HepG2 (cell line): ENCODE measurements around the gene RAPSN. TPM values are rescaled to one million over a fixed set of nuclear protein-coding genes. Genes with fewer than 3 reads are reported as not detected.
A peak's percentile ranks its signal among the peaks of the same experiment; 100 is the strongest.

Source experiments
- ATAC-seq: fragments of 200-7000 bp; cut with Tn5 transposase; 3 replicates; pipeline ENCODE4 v1.9.1; 2020; ENCODE audit warnings: mild to moderate bottlenecking, moderate library complexity
- BruUV-seq: library from RNA; stranded (reverse); fragments of 400-500 nt; replicated peaks from 2 replicates; lab custom pipeline; 2021; lab: Mats Ljungman, UMichigan
- CTCF ChIA-PET: fragments of 300-600 bp; formaldehyde crosslinking; extraction: SDS; loops from one replicate; lab custom pipeline; 2021; ENCODE audit warnings: low total read pairs, inconsistent platforms, low intra/inter-chr PET ratio; lab: Yijun Ruan, JAX
- POLR2A ChIA-PET: fragments of 350-600 bp; sonication (Branson Sonifier 250); formaldehyde crosslinking; loops from one replicate; lab custom pipeline; 2020; ENCODE audit warnings: antibody characterized with exemption, inconsistent platforms; lab: Yijun Ruan, JAX
- DNase-seq: peaks from one replicate; pipeline ENCODE4 v3.0.0-alpha.2; 2015; ENCODE audit warnings: low spot score
- FAIRE-seq: peaks from 3 replicates; lab custom pipeline; 2011; peaks lifted over from hg19 to GRCh38; lab: Jason Lieb, UNC
- H2AFZ ChIP-seq: one replicate; pipeline ENCODE4 v1.6.1; 2011; ENCODE audit warnings: low read length, inconsistent platforms
- H3K27ac ChIP-seq: fragments of 300-600 bp; 3 replicates; pipeline ENCODE4 v1.8.0; 2011; ENCODE audit warnings: mixed run types, mild to moderate bottlenecking, mixed read lengths, low read length, inconsistent platforms; ENCODE audit not compliant: insufficient read depth; ENCODE audit errors: extremely low read length
- H3K27me3 ChIP-seq, 2 experiments: fragments of 200-600 bp in 1 of 2; 2 replicates in 1 of 2; 3 replicates in 1 of 2; pipeline versions ENCODE4 v1.6.0 to v1.8.0; 2011; ENCODE audit warnings: low read length in 2 of 2, mild to moderate bottlenecking in 2 of 2, moderate library complexity in 2 of 2, inconsistent platforms in 1 of 2; ENCODE audit not compliant: insufficient read depth in 2 of 2, control insufficient read depth in 1 of 2
- H3K36me3 ChIP-seq, 2 experiments: fragments of 200-600 bp in 1 of 2; replicated peaks in 1 of 2; 2 replicates in 1 of 2; 3 replicates in 1 of 2; pipeline versions ENCODE4 v1.5.1 to v1.8.0; 2011; ENCODE audit warnings: low read length in 2 of 2, inconsistent platforms in 1 of 2; ENCODE audit not compliant: insufficient read depth in 2 of 2, control insufficient read depth in 1 of 2
- H3K4me1 ChIP-seq: 2 replicates; pipeline ENCODE4 v1.5.1; 2012; ENCODE audit warnings: low read length, inconsistent platforms; ENCODE audit not compliant: insufficient read depth
- H3K4me2 ChIP-seq: 2 replicates; pipeline ENCODE4 v1.6.0; 2011; ENCODE audit warnings: low read depth, low read length, inconsistent platforms
- H3K4me3 ChIP-seq, 3 experiments: fragments of 200-600 bp in 1 of 3; sonication (generic), shearing (Covaris generic) in 1 of 3; replicated peaks in 1 of 3; 2 replicates each; pipeline ENCODE4 v1.5.1; 2011 to 2016; ENCODE audit warnings: low read length in 3 of 3, inconsistent platforms in 2 of 3, low read depth in 2 of 3, mild to moderate bottlenecking in 2 of 3, control low read depth in 1 of 3, mixed read lengths in 1 of 3; ENCODE audit not compliant: insufficient read depth in 1 of 3
- H3K79me2 ChIP-seq: one replicate; pipeline ENCODE4 v1.6.1; 2011; ENCODE audit warnings: low read length, inconsistent platforms; ENCODE audit not compliant: insufficient read depth
- H3K9ac ChIP-seq: 2 replicates; pipeline ENCODE4 v1.6.0; 2011; ENCODE audit warnings: mild to moderate bottlenecking, low read depth, low read length, inconsistent platforms; ENCODE audit not compliant: insufficient read depth
- H3K9me3 ChIP-seq: 2 replicates; pipeline ENCODE4 v1.5.1; 2012; ENCODE audit warnings: mild to moderate bottlenecking, low read length
- H4K20me1 ChIP-seq: 2 replicates; pipeline ENCODE4 v1.6.0; 2011; ENCODE audit warnings: inconsistent platforms, mild to moderate bottlenecking, low read length, moderate library complexity; ENCODE audit not compliant: insufficient read depth
- ASH2L ChIP-seq: fragments of 300-600, 200-600 bp; sonication (generic); IDR thresholded peaks from 2 replicates; pipeline ENCODE4 v1.7.0; 2017; ENCODE audit warnings: low read depth, mild to moderate bottlenecking, moderate library complexity, mixed read lengths, low read length; ENCODE audit not compliant: insufficient read length
- FOXC1 ChIP-seq: sonication (generic); formaldehyde crosslinking; IDR thresholded peaks from 2 replicates; pipeline ENCODE4 v1.8.0; 2022; ENCODE audit warnings: mild to moderate bottlenecking, missing genetic modification reagents, borderline replicate concordance
- HBP1 ChIP-seq: IDR thresholded peaks from 2 replicates; pipeline ENCODE4 v1.6.1; 2016; ENCODE audit warnings: low read depth, control low read depth
- JARID2 ChIP-seq: sonication (generic); formaldehyde crosslinking; IDR thresholded peaks from 2 replicates; pipeline ENCODE4 v1.8.1; 2023; ENCODE audit warnings: missing genetic modification reagents, inconsistent platforms; ENCODE audit not compliant: insufficient replicate concordance
- MNT ChIP-seq: fragments of 450-650 bp; IDR thresholded peaks from 2 replicates; pipeline ENCODE4 v1.6.1; 2016
- NR2C2 ChIP-seq: sonication (generic); formaldehyde crosslinking; IDR thresholded peaks from 2 replicates; pipeline ENCODE4 v1.4.0; 2020; ENCODE audit warnings: missing genetic modification reagents, mild to moderate bottlenecking, moderate library complexity, borderline replicate concordance
- SNAI1 ChIP-seq: sonication (generic); formaldehyde crosslinking; IDR thresholded peaks from 2 replicates; pipeline ENCODE4 v1.5.0; 2020; ENCODE audit warnings: mild to moderate bottlenecking, missing genetic modification reagents, borderline replicate concordance
- U2AF1 ChIP-seq: fragments of 200-400 bp; formaldehyde crosslinking; optimal IDR thresholded peaks from 2 replicates; pipeline ENCODE3; 2017; ENCODE audit warnings: mild to moderate bottlenecking, low read depth, low read length
- ZBTB42 ChIP-seq: sonication (generic); formaldehyde crosslinking; IDR thresholded peaks from 2 replicates; pipeline ENCODE4 v1.5.0; 2020; ENCODE audit warnings: mild to moderate bottlenecking, missing genetic modification reagents
- ZBTB7A ChIP-seq: sonication (generic); formaldehyde crosslinking; IDR thresholded peaks from 2 replicates; pipeline ENCODE4 v1.8.0; 2022; ENCODE audit warnings: mild to moderate bottlenecking, missing genetic modification reagents
- ZNF121 ChIP-seq: sonication (generic); formaldehyde crosslinking; IDR thresholded peaks from 2 replicates; pipeline ENCODE4 v1.5.0; 2020; ENCODE audit warnings: mild to moderate bottlenecking, missing genetic modification reagents
- ZNF234 ChIP-seq: sonication (generic); formaldehyde crosslinking; conservative IDR thresholded peaks from 2 replicates; pipeline ENCODE4 v1.5.1; 2020; ENCODE audit warnings: mild to moderate bottlenecking, missing genetic modification reagents
- ZNF331 ChIP-seq: sonication (generic); formaldehyde crosslinking; IDR thresholded peaks from 2 replicates; pipeline ENCODE4 v1.4.0; 2020; ENCODE audit warnings: missing genetic modification reagents
- WGBS: methylation state at CpG from one replicate; pipeline ENCODE4 v1.1.6; 2017; ENCODE audit warnings: low lambda C conversion rate; 5-methylcytosine and 5-hydroxymethylcytosine counted together
- in situ Hi-C: cut with HindIII; loops from 2 replicates; pipeline ENCODE4 v1.10.0; 2017; ENCODE audit warnings: low pct_unique_long_range_greater_than_20kb; ENCODE audit not compliant: extremely low pct_ligation_motif_present
- intact Hi-C: fragments of 100-400 bp; cut with micrococcal nuclease; formaldehyde crosslinking; loops from one replicate; pipeline ENCODE4 v1.10.0; 2022; ENCODE audit not compliant: unreplicated experiment
- polyA plus RNA-seq, 8 experiments: library from polyadenylated mRNA; depleted of rRNA in 3 of 8; stranded (reverse) in 7 of 8; unstranded in 1 of 8; fragments of >200 nt; fragmentation: Illumina TruSeq in 4 of 8; extraction: Trizol in 4 of 8; gene quantifications; 2 replicates each; pipeline versions ENCODE4 v1.2.1 to v1.2.3, GENCODE V29; 2011 to 2016; ENCODE audit warnings: low read depth in 4 of 8, missing spikeins in 1 of 8, mixed read lengths in 1 of 8; ENCODE audit not compliant: insufficient read depth in 1 of 8
- total RNA-seq, 5 experiments: library from RNA; depleted of rRNA; stranded (reverse); fragments of >200 nt; fragmentation: Illumina TruSeq; extraction: Trizol; gene quantifications; 2 replicates each; pipeline ENCODE4 v1.2.3, GENCODE V29; 2016; ENCODE audit warnings: low read depth in 1 of 5
- TF ChIP-seq, protein P1 (sequence below): sonication (generic); formaldehyde crosslinking; IDR thresholded peaks from 2 replicates; pipeline ENCODE4 v1.4.0; 2020; ENCODE audit warnings: missing genetic modification reagents

The RAPSN gene
- total and polyA plus RNA-seq, 2 of the 13 experiments (the other 11 are each of a cell fraction or from before 2014, with no cell fraction given): 0.15 to 1.2 TPM

GRCh38 chr11:47498149-47498548 is 49.2 kb upstream of the RAPSN start:
- H3K79me2 ChIP-seq: peaks cover 87% of the 10 kb centered on the region
- peaks cover 31% of the 10 kb centered on the region for H4K20me1 ChIP-seq
- intact Hi-C loops: no loop called here
- DNase-seq (no peak), ATAC-seq (no peak), FAIRE-seq (no peak)
- TF ChIP-seq ZNF121: peak; percentile 58; the same call in 1 of the 2 replicates
- no peak for TF ChIP-seq JARID2
- TF ChIP-seq, protein P1, sequence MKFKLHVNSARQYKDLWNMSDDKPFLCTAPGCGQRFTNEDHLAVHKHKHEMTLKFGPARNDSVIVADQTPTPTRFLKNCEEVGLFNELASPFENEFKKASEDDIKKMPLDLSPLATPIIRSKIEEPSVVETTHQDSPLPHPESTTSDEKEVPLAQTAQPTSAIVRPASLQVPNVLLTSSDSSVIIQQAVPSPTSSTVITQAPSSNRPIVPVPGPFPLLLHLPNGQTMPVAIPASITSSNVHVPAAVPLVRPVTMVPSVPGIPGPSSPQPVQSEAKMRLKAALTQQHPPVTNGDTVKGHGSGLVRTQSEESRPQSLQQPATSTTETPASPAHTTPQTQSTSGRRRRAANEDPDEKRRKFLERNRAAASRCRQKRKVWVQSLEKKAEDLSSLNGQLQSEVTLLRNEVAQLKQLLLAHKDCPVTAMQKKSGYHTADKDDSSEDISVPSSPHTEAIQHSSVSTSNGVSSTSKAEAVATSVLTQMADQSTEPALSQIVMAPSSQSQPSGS (CRISPR knock-in tag): no peak
- TF ChIP-seq ZNF234 (CRISPR knock-in tag): no peak
- H3K4me1 ChIP-seq: peaks cover 31% of the 10 kb centered on the region
- H3K36me3 ChIP-seq: peaks cover 7 to 36% of the 10 kb centered on the region in 2 experiments
- H3K27ac ChIP-seq: no peak overlapping the region
- CTCF ChIA-PET: no interaction called here
- H3K4me2 ChIP-seq: no peak overlapping the region
- POLR2A ChIA-PET: no interaction called here
- no peak overlapping the region for H3K4me3 ChIP-seq
- no TSS peak for BruUV-seq
- H3K9me3 ChIP-seq: no peaks in the 10 kb centered on the region
- H3K27me3 ChIP-seq: no peaks in the 10 kb centered on the region; a peak in 1 of 5 replicates
- 93% methylated on average over 3 of the region's 3 CpGs for WGBS
- H3K9ac ChIP-seq: no peak overlapping the region
- in situ Hi-C loops: no loop called here
- no peak overlapping the region for H2AFZ ChIP-seq

- no peak overlapping the region for H3K4me3 ChIP-seq
- no TSS peak for BruUV-seq
- ATAC-seq: no peak
Measured at GRCh38 chr11:47496808-47497207, 47.9 kb upstream of the RAPSN start.

More at GRCh38 chr11:47496808-47497207, 47.9 kb upstream of the RAPSN start:
- H3K9me3 ChIP-seq: no peaks in the 10 kb centered on the region
- no peak for TF ChIP-seq MNT
- no peak for TF ChIP-seq FOXC1 (CRISPR knock-in tag)
- no peak for TF ChIP-seq NR2C2 (CRISPR knock-in tag)
- TF ChIP-seq ZBTB7A (CRISPR knock-in tag): no peak
- no peak for TF ChIP-seq SNAI1 (CRISPR knock-in tag)
- TF ChIP-seq U2AF1: no peak
- no peak for TF ChIP-seq ASH2L
- TF ChIP-seq HBP1: no peak
- no peak for TF ChIP-seq ZBTB42 (CRISPR knock-in tag)
- no peak for TF ChIP-seq ZNF331 (CRISPR knock-in tag)
- intact Hi-C loops: no loop called here
- in situ Hi-C loops: no loop called here
- CTCF ChIA-PET: no interaction called here
- H3K4me2 ChIP-seq: no peak overlapping the region
- H3K27ac ChIP-seq: no peak overlapping the region
- H4K20me1 ChIP-seq: peaks cover 28% of the 10 kb centered on the region
- DNase-seq (no peak), FAIRE-seq (no peak)
- no peak overlapping the region for H3K9ac ChIP-seq
- peaks cover 81% of the 10 kb centered on the region for H3K79me2 ChIP-seq
- H3K4me1 ChIP-seq: peaks cover 31% of the 10 kb centered on the region
- POLR2A ChIA-PET: no interaction called here
- H3K36me3 ChIP-seq: peaks cover 7 to 36% of the 10 kb centered on the region in 2 experiments
- no peaks in the 10 kb centered on the region; a peak in 1 of 5 replicates for H3K27me3 ChIP-seq
- no peak overlapping the region for H2AFZ ChIP-seq
